ENCODE measurements around the gene SCN4B.

DNA sequence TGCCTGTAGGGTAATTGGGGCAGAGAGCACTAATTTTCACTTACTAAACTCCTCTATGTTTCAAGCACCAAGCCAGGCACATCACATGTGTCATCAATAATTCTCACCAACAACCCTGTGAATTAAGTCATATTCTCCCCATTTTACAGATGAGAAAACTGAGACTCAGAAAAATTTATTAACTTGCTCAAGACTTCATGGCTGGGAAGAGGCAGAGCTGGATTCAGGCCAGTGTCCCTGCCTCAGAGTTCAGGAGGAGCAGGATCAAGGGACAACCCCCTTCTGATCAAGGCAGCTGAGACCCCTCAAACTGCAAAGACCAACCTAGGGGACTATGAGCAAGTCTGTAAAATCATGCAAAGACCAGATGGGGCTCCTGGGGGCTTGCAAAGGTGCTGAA, 68.0 kb downstream of the SCN4B start:
- TF ChIP-seq CTCF (IDR thresholded peaks at IDR 0.05): no peak
- TF ChIP-seq EZH2 (IDR thresholded peaks at IDR 0.05): no peak
- TF ChIP-seq EZH2phosphoT487 (IDR thresholded peaks at IDR 0.05): no peak

Data from neural progenitor cell (in vitro differentiated cells).